Measurements from ENCODE around the gene IDH3G. TPM values are rescaled to one million over a fixed set of nuclear protein-coding genes. Genes with fewer than 3 reads are reported as not detected.

IDH3G gene
- total and polyA plus RNA-seq, 2 donors (not counting 1 experiment from before 2014, with no cell fraction given) = 62.8 to 122 TPM

DNA sequence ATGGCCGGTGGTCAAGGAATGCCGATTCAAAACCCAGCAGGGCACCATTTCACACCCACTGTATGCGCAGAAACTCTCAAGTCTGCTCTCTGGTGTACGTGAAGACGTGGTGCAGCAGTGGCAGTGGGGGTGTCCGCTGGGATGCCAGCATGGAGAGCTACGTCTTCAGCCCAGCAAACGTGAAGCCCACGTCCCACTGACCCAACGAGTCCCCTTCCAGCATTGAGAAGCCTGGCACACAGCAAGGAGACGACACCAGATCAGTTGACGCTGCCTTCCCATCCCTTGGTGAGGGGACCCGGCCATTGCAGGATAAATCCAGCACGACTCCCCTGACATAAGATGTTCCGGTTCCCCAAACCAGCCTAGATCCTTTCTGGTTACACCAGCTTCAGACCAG, 32.3 kb downstream of the IDH3G start:
- Mint-ChIP-seq H3K27me3 (no peaks in the 10 kb centered on the region), H3K4me3 (no peak overlapping the region), H3K27ac (no peak overlapping the region), H3K4me1 (peaks cover 23% of the 10 kb centered on the region), H3K9me3 (ENCODE audit: insufficient read depth) (no peaks in the 10 kb centered on the region)
- H3K27ac ChIP-seq (ENCODE audit: low read length in 2 of 2) = no peak overlapping the region
- no peaks in the 10 kb centered on the region for H3K79me2 ChIP-seq (ENCODE audit: control insufficient read depth, insufficient read depth, low read length)
- peaks cover 6 to 31% of the 10 kb centered on the region in 2 donors for H3K4me1 ChIP-seq (ENCODE audit: control insufficient read depth in 2 of 2, insufficient read depth in 2 of 2, low read length in 2 of 2)
- intact Hi-C loops (cut with micrococcal nuclease) = no loop called here
- H3K9me3 ChIP-seq (ENCODE audit: control extremely low read depth in 1 of 3, control insufficient read depth in 2 of 3, insufficient read depth in 1 of 3, low read length in 2 of 3) = no peaks in the 10 kb centered on the region
- no peaks in the 10 kb centered on the region for H3K27me3 ChIP-seq (replicated peaks in 1 of 4; ENCODE audit: control extremely low read depth in 1 of 4, control insufficient read depth in 3 of 4, insufficient read depth in 4 of 4, low read length in 3 of 4)
- H3K36me3 ChIP-seq (replicated peaks in 1 of 2; ENCODE audit: control extremely low read depth in 1 of 2, control insufficient read depth in 1 of 2, extremely low read depth in 1 of 2, insufficient read depth in 2 of 2, low read length in 1 of 2) = no peaks in the 10 kb centered on the region
- no peak overlapping the region for H3K4me2 ChIP-seq (replicated peaks; ENCODE audit: low read depth, low read length, poor library complexity, severe bottlenecking)
- H3K4me3 ChIP-seq (ENCODE audit: control extremely low read depth in 1 of 5, extremely low read depth in 1 of 5, insufficient read depth in 1 of 5, low read depth in 2 of 5, low read length in 4 of 5) = no peak overlapping the region
- H3K9ac ChIP-seq (ENCODE audit: low read length) = no peak overlapping the region
- CTCF ChIA-PET = interaction anchor here (0.9 to 3.9 kb wide), 2 partner anchors 25 to 186 kb away, joined by 3 to 35 read pairs; no protein-coding TSS in a partner anchor
- ATAC-seq (ENCODE audit: low read depth) = no peak
- no peak overlapping the region for H2AFZ ChIP-seq (ENCODE audit: insufficient read depth, low read depth, low read length, poor library complexity, severe bottlenecking)
- no peak for TF ChIP-seq CTCF (IDR thresholded peaks at IDR 0.05)
- TF ChIP-seq EZH2 (IDR thresholded peaks at IDR 0.05; ENCODE audit: borderline replicate concordance, insufficient read depth, low read depth, low read length, poor library complexity, severe bottlenecking) = no peak
- 90% methylated on average over 10 of the region's 15 CpGs for WGBS (ENCODE audit: insufficient coverage)
- no peak for DNase-seq
- no peaks in the 10 kb centered on the region for H4K20me1 ChIP-seq (ENCODE audit: control insufficient read depth, insufficient read depth, low read length, poor library complexity, severe bottlenecking)
- POLR2A ChIA-PET = no interaction called here

DNA sequence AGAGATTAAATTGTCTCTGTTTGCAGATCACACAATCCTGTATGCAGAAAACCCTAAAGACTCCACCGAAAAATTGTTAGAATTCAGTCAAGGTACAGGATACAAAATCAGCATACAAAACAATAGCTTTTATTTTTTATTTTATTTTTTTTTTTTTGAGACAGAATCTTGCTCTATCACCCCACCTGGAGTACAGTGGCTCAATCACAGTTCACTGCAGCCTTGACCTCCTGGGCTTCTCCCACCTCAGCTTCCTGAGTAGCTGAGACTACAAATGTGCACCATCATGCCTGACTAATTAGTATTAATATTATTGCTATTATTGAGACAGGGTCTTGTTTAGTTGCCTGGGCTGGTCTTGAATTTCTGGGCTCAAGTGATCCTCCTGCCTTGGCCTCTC, 39.0 kb downstream of the IDH3G start:
- Histone ChIP-seq H3K4me3 (ENCODE audit: control extremely low read depth in 1 of 5, extremely low read depth in 1 of 5, insufficient read depth in 1 of 5, low read depth in 2 of 5, low read length in 4 of 5) (no peak overlapping the region), H2AFZ (ENCODE audit: insufficient read depth, low read depth, low read length, poor library complexity, severe bottlenecking) (no peak overlapping the region), H4K20me1 (ENCODE audit: control insufficient read depth, insufficient read depth, low read length, poor library complexity, severe bottlenecking) (no peaks in the 10 kb centered on the region), H3K4me1 (ENCODE audit: control insufficient read depth in 2 of 2, insufficient read depth in 2 of 2, low read length in 2 of 2) (peaks cover 9 to 26% of the 10 kb centered on the region in 2 donors), H3K27me3 (replicated peaks in 1 of 4; ENCODE audit: control extremely low read depth in 1 of 4, control insufficient read depth in 3 of 4, insufficient read depth in 4 of 4, low read length in 3 of 4) (no peaks in the 10 kb centered on the region), H3K79me2 (ENCODE audit: control insufficient read depth, insufficient read depth, low read length) (no peaks in the 10 kb centered on the region), H3K4me2 (replicated peaks; ENCODE audit: low read depth, low read length, poor library complexity, severe bottlenecking) (no peak overlapping the region), H3K36me3 (replicated peaks in 1 of 2; ENCODE audit: control extremely low read depth in 1 of 2, control insufficient read depth in 1 of 2, extremely low read depth in 1 of 2, insufficient read depth in 2 of 2, low read length in 1 of 2) (no peaks in the 10 kb centered on the region), H3K9ac (ENCODE audit: low read length) (no peak overlapping the region), H3K9me3 (ENCODE audit: control extremely low read depth in 1 of 3, control insufficient read depth in 2 of 3, insufficient read depth in 1 of 3, low read length in 2 of 3) (no peaks in the 10 kb centered on the region), H3K27ac (ENCODE audit: low read length in 2 of 2) (no peak overlapping the region)
- intact Hi-C loops (cut with micrococcal nuclease) = no loop called here
- no peak for DNase-seq
- ATAC-seq (ENCODE audit: low read depth) = no peak
- WGBS (ENCODE audit: insufficient coverage) = no CpG with 5 or more reads among the region's 1 CpG
- H3K4me1 Mint-ChIP-seq = peaks cover 18% of the 10 kb centered on the region
- ChIA-PET POLR2A (no interaction called here), CTCF (interaction anchor here (0.6 to 1.6 kb wide), 6 partner anchors 11 to 1225 kb away, joined by 3 to 5 read pairs (median 4); partner anchors contain the start of gene SLC6A8)
- H3K4me3 Mint-ChIP-seq = no peak overlapping the region
- H3K9me3 Mint-ChIP-seq (ENCODE audit: insufficient read depth) = no peaks in the 10 kb centered on the region
- TF ChIP-seq EZH2 (IDR thresholded peaks at IDR 0.05; ENCODE audit: borderline replicate concordance, insufficient read depth, low read depth, low read length, poor library complexity, severe bottlenecking) = no peak
- no peak for TF ChIP-seq CTCF (IDR thresholded peaks at IDR 0.05)
- no peak overlapping the region for H3K27ac Mint-ChIP-seq
- H3K27me3 Mint-ChIP-seq = no peaks in the 10 kb centered on the region
